Activated naive CD8-positive, alpha-beta T cell treated with anti-CD3 and anti-CD28 coated beads, Interleukin-2, amount 50 U/mL, for 16 hours (primary cell): ENCODE results near the gene ITPA.
"Not testable (repeated sequence)": the region's sequence is repeated elsewhere in the genome, so short reads cannot be mapped to it uniquely, and the experiment has no call there.

Source experiments
- DNase-seq: peaks from one replicate; pipeline ENCODE4 v3.0.0-alpha.2; 2020; ENCODE audit warnings: low read depth, low spot score

The ITPA gene

GRCh38 chr20:3173610-3174441, 35.5 kb upstream of the ITPA start:
- peak; percentile 86 for DNase-seq

- no peak for DNase-seq
These were observed 34.6 kb upstream of the ITPA start for GRCh38 chr20:3174442-3175261.

GRCh38 chr20:3175270-3175669, 34.0 kb upstream of the ITPA start:
- DNase-seq: no peak

GRCh38 chr20:3177746-3178485, 31.4 kb upstream of the ITPA start:
- no peak for DNase-seq

GRCh38 chr20:3180319-3180718, 29.0 kb upstream of the ITPA start:
- no peak for DNase-seq

- no peak for DNase-seq
These were observed 28.0 kb upstream of the ITPA start for GRCh38 chr20:3181270-3181669.

GRCh38 chr20:3182429-3182828, 26.9 kb upstream of the ITPA start:
- not testable (repeated sequence) for DNase-seq

GRCh38 chr20:3183896-3184612, 25.2 kb upstream of the ITPA start:
- DNase-seq: no peak

- not testable (repeated sequence) for DNase-seq
These were observed 21.4 kb upstream of the ITPA start for GRCh38 chr20:3187861-3188260.

GRCh38 chr20:3188823-3189413, 20.4 kb upstream of the ITPA start:
- no peak for DNase-seq

- DNase-seq: no peak
These were observed 19.7 kb upstream of the ITPA start for GRCh38 chr20:3189561-3190131.

GRCh38 chr20:3190681-3191111, 18.6 kb upstream of the ITPA start:
- DNase-seq: no peak

GRCh38 chr20:3192226-3193015, 16.9 kb upstream of the ITPA start:
- DNase-seq: no peak

GRCh38 chr20:3193806-3194616, 15.3 kb upstream of the ITPA start:
- no peak for DNase-seq

GRCh38 chr20:3194617-3195280, 14.5 kb upstream of the ITPA start:
- DNase-seq: no peak

- no peak for DNase-seq
These were observed 13.6 kb upstream of the ITPA start for GRCh38 chr20:3195590-3196237.

GRCh38 chr20:3199206-3199605, 10.1 kb upstream of the ITPA start:
- no peak for DNase-seq
